GM19395 (cell line): Measurements from ENCODE around the gene KIAA1671.
"Not testable (repeated sequence)": the region's sequence is repeated elsewhere in the genome, so short reads cannot be mapped to it uniquely, and the experiment has no call there.

Experiments
- ATAC-seq: cut with Tn5 transposase; IDR thresholded peaks from one replicate; pipeline ENCODE4 v1.9.1; 2021; ENCODE audit warnings: mild to moderate bottlenecking, moderate library complexity; ENCODE audit not compliant: unreplicated experiment

The KIAA1671 gene

GRCh38 chr22:24951942-24952836, at the start of gene KIAA1671:
TSS of gene KIAA1671 (plus strand) at chr22:24952716. CDS start at chr22:25028000, 75,284 bp downstream.
- ATAC-seq, result no peak

DNA sequence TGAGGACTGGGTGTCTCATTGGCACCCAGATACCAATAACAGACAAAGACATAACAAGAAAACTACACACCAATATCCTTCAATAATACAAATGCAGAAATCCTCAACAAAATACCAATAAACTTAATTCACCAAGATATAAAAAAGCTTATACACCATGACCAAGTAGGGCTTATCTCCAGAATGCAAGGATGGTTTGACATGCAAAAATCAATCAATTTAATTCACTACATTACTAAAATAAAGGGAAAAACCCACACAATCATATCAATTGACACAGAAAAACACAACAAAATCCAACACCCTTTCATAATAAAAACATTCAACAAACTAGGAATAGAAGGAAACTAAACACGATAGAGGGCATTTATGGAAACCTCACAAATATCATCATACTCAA, 46.6 kb upstream of the KIAA1671 start:
- no peak for ATAC-seq

GRCh38 chr22:24907101-24907500, 45.4 kb upstream of the KIAA1671 start:
- ATAC-seq, result not testable (repeated sequence)

DNA sequence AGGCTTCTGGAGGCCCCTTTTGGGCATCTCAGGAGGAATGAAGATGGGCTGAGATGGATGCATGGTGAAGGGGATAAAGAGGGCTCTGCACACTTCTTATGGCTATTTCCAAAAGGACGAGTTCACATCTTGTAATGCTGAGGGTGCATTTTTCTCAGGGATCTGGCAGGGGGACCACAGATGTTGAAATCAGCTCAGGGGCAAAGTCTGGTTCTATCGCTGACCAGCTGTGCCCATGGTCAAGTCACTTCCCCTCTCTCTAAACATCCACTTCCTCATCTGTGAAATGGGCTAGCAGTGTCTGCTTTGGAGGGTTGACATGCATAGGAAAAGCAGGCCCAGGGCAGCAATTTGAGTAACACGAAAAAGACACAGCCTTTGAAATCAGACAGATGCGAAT, 32.5 kb upstream of the KIAA1671 start:
- no peak for ATAC-seq

- ATAC-seq, result no peak
These were observed 26.7 kb upstream of the KIAA1671 start for GRCh38 chr22:24925586-24926427.

DNA sequence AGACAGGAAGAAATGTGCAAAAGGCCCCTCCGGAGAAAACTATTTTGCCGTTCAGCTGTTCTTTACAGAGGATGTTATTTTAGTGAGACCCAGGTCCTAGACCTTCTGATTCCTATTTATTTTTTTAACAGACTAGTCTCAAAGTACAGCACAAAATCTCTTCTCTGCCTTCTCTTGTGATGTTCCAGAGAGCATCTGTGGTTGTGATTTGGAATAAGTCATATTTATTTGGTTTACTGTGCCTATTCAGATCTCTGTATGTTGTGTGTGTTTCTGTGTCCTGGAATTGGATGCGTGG, 26.1 kb upstream of the KIAA1671 start:
- no peak for ATAC-seq

- no peak for ATAC-seq
These were observed 25.5 kb upstream of the KIAA1671 start for GRCh38 chr22:24926849-24927579.

DNA sequence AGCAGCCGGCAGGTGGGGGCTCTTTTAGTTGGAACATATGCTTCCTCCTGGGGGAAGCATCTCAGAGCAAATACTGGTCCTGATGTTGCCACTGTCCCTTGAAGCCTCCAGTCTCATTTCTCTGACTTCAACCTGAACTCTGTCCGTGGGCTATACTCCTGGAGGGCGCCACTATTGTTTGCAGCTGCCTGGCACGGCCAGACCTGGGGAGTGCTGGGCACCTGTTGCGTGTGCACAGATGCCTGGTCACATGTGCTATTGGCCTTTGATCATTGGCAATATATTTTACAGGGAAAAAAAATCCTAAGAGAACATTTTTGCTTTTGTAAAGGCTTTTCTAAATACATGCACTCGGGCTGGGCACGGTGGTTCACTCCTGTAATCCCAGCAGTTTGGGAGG, 24.2 kb upstream of the KIAA1671 start:
- no peak for ATAC-seq

DNA sequence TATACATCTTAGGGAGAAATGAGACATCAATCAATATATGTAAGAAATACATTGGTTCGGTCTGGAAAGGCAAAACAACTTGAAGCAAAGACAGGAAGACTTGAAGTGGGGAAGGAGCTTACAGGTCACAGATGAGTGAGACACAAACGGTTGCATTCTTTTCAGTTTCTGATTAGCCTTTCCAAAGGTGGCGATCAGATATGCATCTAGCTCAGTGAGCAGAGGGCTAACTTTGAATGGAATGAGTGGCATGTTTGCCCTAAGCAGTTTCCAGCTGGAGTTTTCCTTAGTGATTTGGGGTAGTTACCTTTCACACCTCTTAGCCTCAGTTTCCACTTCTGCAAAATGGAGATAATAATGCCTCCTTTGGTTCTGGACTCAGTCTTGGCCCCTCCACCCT, 21.8 kb upstream of the KIAA1671 start:
- ATAC-seq, result no peak

GRCh38 chr22:24935771-24936483, 16.6 kb upstream of the KIAA1671 start:
- ATAC-seq, result no peak

DNA sequence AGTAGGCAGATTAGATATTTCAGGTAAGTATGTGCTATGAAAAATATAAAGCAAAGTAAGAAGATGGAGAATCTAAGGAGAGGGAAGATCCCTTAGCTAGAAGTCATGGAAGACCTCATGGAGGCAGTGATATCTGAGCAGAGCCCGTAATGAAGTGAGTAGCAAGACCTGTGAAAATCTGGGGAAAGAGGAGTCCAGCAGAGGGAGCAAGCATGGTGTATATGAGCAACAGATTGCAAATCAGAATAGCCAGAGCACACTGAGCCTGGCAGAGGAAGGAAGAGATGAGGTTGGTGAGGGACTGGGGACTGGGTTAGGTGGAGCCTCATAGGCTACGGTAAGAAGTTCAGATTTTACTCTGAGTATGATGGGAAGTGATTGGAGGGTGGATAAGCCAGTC, 15.4 kb upstream of the KIAA1671 start:
- ATAC-seq, result no peak

DNA sequence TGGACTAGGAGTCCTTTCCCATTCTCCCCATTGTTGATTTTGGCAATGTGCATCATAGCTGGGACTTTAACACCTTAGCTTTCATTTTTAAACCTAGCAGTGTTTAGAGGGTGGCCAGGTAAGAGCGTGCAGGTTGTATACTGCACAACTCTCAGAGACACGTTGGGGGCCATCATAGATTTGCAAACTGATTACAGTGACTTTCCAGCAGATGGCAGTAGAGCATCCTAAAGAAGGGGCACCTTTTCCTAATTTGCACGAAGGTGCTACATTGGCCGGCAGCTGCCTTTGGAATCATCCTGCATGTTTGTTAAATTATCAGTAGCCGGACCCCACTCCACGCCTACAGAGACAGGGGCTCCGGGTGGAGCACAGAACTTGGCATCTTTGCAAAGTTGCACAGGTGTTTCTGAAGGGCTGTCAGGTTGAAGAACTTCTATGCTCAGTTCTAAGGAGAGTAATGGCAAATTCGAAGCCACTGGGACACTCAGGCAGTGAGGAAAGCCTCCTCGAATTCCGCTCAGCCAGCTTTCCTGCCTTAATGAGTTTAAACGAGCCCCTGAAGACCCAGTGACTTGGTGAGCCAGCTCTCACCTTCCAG, 13.7 kb upstream of the KIAA1671 start:
- ATAC-seq, result no peak

GRCh38 chr22:24942301-24942700, 10.2 kb upstream of the KIAA1671 start:
- no peak for ATAC-seq

- ATAC-seq, result no peak
These were observed 8.1 kb upstream of the KIAA1671 start for GRCh38 chr22:24944217-24944937.

DNA sequence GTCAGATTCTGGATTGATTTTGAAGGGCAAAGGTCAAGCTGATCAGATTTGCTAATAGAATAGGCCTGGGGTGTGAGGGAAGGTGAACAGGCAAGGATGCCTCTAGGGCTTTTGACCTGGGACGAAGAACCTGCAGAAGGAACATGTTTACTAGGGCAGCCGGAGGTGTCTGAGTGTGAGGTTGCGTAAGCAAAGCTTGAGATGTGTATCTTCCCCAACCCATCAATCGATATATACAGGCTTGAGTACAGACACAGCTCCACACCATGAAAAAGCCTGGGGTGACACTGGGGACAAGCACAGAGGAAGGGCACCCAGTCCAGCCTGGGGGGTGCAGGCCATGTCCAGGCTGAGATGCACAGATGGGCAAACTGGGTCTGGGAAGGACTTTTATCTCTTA, 7.1 kb upstream of the KIAA1671 start:
- no peak for ATAC-seq

GRCh38 chr22:24947383-24947782, 5.1 kb upstream of the KIAA1671 start:
- no peak for ATAC-seq

- no peak for ATAC-seq
These were observed 4.6 kb upstream of the KIAA1671 start for GRCh38 chr22:24947881-24948280.

DNA sequence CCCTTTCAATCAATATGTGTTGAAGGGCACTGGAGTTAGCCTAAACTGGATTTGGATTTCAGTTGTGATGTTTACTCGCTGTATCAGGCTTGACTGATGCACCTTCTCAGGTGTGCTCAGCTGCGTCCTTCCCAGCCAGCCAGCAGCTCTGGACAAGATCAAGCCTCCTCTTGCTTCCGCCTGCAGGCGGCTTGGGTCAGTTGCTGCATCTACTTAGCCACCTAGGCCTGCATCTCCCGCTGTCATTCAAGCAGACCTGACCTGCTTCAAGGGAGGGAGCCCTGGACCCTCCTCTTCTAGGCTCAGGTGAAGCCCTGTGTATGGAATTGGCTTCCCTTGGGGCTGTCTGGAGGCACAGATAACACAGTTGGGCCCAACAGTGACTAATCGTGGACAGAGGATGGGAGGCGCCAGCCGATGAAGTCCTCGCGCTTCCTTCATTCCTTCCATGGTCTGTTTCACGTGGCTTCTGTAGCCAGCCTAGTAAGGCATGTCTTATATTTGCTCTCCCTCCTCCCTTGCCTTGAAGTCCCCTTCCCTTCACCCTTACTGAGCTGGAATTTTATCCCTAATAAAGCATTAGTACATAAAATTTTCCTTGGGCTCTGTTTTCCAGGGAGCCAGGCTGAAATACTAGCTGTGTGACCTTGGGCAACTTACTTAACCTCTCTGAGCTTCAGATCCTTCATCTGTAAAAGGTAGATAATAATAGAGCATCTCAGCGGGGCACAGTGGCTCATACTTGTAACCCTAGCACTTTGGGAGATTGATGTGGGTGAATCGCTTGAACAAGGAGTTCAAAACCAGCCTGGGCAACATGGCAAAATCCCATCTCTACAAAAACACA, 3.9 kb upstream of the KIAA1671 start:
- ATAC-seq, result no peak
